Muscle layer of duodenum (tissue), 2 donors: ENCODE results near the gene ENO1.

Experiments used
- H3K27ac ChIP-seq: one replicate; pipeline ENCODE4 v1.7.0; 2013; ENCODE audit warnings: mild to moderate bottlenecking, low read length
- H3K27me3 ChIP-seq: one replicate; pipeline ENCODE4 v1.7.0; 2013; ENCODE audit warnings: low read depth, mild to moderate bottlenecking, control low read depth, low read length
- H3K36me3 ChIP-seq, 2 donors: one replicate each; pipeline ENCODE4 v1.7.0; 2013; ENCODE audit warnings: low read length in 2 of 2, control low read depth in 1 of 2, mild to moderate bottlenecking in 1 of 2; ENCODE audit not compliant: insufficient read depth in 2 of 2, control insufficient read depth in 1 of 2
- H3K4me1 ChIP-seq, 2 donors: one replicate each; pipeline ENCODE4 v1.7.0; 2013; ENCODE audit warnings: low read length in 2 of 2, mild to moderate bottlenecking in 2 of 2, control low read depth in 1 of 2, moderate library complexity in 1 of 2; ENCODE audit not compliant: insufficient read depth in 2 of 2, control insufficient read depth in 1 of 2
- H3K4me3 ChIP-seq, 2 donors: one replicate each; pipeline ENCODE4 v1.7.0; 2013; ENCODE audit warnings: low read length in 2 of 2, low read depth in 1 of 2, mild to moderate bottlenecking in 1 of 2
- H3K9me3 ChIP-seq, 2 donors: one replicate each; pipeline ENCODE4 v1.7.0; 2013; ENCODE audit warnings: low read length in 2 of 2, control low read depth in 1 of 2, mild to moderate bottlenecking in 1 of 2; ENCODE audit not compliant: control insufficient read depth in 1 of 2
- donor health status: healthy.

The ENO1 gene

DNA sequence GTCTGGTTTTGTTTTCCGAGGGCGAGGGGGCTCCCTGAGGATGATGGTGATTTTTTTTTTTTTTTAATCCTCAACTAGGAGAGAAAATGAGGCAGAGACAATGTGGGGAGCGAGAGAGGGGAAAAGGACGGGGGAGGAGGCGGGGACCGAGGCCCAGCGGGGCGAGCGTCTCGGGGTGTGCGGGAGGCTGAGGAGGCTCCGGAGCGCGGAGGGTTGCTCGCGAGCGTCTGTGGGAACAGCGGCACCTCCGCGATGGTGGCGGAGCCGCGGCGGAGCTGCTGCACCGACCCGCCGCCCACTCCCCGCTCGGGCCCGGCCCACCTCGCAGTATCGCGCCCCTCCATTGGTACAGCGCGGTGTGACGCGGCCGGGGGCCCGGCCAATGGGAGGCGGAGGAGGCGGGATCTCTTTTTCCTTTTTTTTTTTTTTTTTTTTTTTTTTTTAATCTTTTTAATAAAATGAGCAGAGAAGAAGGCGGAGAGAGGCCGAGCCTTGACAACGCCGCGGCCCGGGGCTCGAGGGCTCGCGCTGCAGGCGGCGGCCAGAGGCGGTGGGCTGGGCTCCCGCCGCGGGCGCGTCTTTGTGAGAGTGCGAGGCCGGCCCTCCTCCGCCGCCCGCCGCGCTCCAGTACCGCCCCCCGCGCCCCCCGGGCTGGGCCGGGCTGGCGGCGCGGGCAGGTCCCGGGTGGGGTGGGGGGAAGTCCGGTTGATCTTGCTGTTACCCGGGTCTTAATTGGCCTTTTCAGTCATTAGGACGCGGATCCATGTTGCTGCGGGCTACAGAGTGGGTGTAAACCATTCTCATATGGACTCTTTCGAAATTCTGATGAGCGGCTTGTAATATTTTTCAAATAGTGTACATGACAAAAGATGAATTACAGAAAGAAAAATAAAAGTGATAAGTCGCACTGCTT, 60.8 kb downstream of the ENO1 start, which contains the start of gene RERE:
TSS of gene RERE (minus strand) at position 229 of the 913 bp plus-strand sequence.
- H3K4me3 ChIP-seq, result peak within 1 kb of the TSS; percentile 87 to 88
- H3K9me3 ChIP-seq, result no peaks in the 10 kb centered on the region
- H3K36me3 ChIP-seq, result no peaks in the 10 kb centered on the region
- H3K27ac ChIP-seq, result peak within 1 kb of the TSS; percentile 97
- no peaks in the 10 kb centered on the region for H3K27me3 ChIP-seq
- H3K4me1 ChIP-seq, result peaks cover 17 to 30% of the 10 kb centered on the region in 2 donors

DNA sequence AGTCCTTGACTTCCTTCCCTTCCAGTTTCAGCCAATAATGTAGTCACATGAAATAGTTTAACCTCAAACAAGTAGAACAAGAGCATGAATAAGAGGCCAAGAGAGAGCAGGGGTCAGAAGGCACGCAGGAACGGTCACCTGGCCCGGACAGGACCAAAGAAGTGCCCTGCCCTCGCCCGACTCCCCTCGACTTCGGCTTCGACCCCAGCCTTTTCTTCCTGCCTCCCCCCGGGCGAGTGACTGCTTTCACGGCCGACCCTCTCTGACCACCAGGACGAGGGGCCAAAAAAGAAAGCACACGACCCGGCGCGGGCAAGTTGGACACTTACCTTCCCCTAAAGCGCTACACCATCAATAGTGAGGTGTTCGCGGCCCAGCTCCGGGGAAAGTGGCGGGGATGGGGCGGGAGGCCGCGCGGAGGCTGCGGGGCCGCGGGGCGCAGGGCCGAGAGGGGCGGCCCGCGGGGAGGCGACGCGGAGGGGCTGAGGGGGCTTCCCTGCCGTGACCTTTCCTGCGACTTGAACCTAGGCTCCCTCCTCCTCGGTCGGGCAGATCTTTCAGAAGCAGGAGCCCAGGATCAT, 61.6 kb downstream of the ENO1 start:
- peak overlapping the region; percentile 87 to 88 for H3K4me3 ChIP-seq
- no peaks in the 10 kb centered on the region for H3K9me3 ChIP-seq
- no peaks in the 10 kb centered on the region for H3K27me3 ChIP-seq
- H3K27ac ChIP-seq, result peak overlapping the region; percentile 97
- peaks cover 14 to 35% of the 10 kb centered on the region in 2 donors for H3K4me1 ChIP-seq
- no peaks in the 10 kb centered on the region for H3K36me3 ChIP-seq

DNA sequence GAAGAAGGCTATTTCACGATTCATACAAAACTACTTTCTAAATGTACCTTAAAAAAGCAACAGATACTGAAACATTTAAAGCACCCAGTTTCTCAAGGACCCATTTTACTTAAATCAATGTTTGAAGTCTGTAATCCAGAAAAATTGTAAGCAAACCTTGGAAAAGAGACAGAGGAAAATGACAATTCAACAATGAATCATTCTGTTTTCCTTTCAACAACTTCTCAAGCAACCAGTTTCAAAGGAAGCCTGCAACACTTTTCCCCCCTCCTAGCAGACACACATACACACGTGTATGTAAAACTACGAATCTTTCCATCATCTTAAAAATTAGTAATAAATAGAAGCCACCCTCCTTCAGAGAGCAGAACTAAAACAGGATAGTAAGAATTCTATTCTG, 62.2 kb downstream of the ENO1 start:
- Histone ChIP-seq H3K4me1 (peaks cover 14 to 42% of the 10 kb centered on the region in 2 donors), H3K36me3 (no peaks in the 10 kb centered on the region), H3K27me3 (no peaks in the 10 kb centered on the region), H3K27ac (peak overlapping the region; percentile 97), H3K4me3 (peak overlapping the region; percentile 87 to 88), H3K9me3 (no peaks in the 10 kb centered on the region)

DNA sequence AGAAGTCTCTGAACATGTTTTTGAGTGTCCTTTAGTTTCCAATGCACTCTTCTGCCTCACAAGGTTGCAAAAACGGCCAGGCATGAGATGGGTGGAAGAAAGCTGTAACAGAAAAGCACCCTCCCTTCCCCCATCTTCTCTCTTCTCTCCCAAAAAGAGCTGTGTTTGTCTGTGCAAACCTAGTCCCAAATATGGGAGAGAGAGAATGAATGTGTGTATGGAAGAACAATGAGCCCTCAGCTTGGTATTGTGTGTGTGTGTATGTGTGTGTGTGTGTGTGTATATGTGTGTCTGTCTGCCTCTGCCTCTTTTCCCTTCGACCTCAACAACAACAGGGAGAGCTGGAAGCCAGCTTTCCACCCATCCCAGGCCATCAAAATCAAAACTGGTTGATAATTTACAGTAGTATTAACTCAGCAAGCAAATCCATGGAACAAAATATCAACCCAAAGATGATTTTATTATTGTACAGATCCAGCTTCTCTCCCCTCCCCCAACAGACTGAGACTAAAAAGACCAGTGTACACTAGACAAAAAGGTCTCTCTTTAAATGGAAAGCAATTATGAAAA, 62.8 kb downstream of the ENO1 start:
- peak overlapping the region; percentile 97 for H3K27ac ChIP-seq
- H3K4me1 ChIP-seq, result peaks cover 14 to 45% of the 10 kb centered on the region in 2 donors
- no peaks in the 10 kb centered on the region for H3K27me3 ChIP-seq
- H3K9me3 ChIP-seq, result no peaks in the 10 kb centered on the region
- peak overlapping the region; percentile 87 to 88 for H3K4me3 ChIP-seq
- no peaks in the 10 kb centered on the region for H3K36me3 ChIP-seq

DNA sequence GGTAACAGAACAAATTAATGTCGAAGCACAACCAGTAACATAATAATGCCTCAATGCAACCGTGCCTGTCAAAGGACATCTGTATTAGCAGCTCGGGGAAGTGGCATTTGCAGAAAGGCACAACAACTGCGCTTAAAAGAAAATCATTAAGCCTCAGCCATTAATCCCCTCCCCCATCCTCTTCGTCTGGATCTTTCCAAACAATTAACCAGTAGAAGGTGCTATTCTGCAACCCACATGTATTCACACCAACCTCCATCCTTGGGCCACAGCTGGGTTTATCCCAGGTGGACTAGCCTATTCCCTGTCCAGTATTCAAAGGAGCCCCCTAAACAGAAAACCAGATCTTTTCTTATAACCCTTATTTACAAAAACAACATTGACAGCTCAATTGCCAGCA, 63.6 kb downstream of the ENO1 start:
- Histone ChIP-seq H3K27ac (peak overlapping the region; percentile 97), H3K4me1 (peaks cover 14 to 45% of the 10 kb centered on the region in 2 donors), H3K9me3 (no peaks in the 10 kb centered on the region), H3K4me3 (peak overlapping the region in 1 of 2 donors; percentile 2), H3K27me3 (no peaks in the 10 kb centered on the region), H3K36me3 (no peaks in the 10 kb centered on the region)

DNA sequence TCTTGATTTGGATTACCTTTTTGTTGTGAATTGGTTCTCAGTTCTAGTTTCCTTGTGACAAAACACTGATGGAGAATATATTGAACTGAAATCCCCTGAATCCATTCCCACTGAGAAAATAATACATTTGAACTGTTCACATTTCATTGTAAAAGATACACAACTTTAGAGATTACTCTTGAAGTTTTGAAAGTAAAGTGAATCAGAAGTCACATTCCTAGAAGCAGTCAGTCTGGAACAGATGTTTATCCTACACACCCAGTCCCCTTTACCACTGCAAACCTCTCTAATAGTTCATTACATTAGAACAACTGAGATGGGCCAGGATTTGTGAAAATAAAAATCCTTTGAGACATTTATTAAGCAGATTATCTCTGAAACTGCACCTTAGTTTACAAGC, 64.5 kb downstream of the ENO1 start:
- Histone ChIP-seq H3K4me3 (no peak overlapping the region), H3K27me3 (no peaks in the 10 kb centered on the region), H3K36me3 (no peaks in the 10 kb centered on the region), H3K27ac (peak overlapping the region; percentile 97), H3K9me3 (no peaks in the 10 kb centered on the region), H3K4me1 (peaks cover 14 to 45% of the 10 kb centered on the region in 2 donors)

DNA sequence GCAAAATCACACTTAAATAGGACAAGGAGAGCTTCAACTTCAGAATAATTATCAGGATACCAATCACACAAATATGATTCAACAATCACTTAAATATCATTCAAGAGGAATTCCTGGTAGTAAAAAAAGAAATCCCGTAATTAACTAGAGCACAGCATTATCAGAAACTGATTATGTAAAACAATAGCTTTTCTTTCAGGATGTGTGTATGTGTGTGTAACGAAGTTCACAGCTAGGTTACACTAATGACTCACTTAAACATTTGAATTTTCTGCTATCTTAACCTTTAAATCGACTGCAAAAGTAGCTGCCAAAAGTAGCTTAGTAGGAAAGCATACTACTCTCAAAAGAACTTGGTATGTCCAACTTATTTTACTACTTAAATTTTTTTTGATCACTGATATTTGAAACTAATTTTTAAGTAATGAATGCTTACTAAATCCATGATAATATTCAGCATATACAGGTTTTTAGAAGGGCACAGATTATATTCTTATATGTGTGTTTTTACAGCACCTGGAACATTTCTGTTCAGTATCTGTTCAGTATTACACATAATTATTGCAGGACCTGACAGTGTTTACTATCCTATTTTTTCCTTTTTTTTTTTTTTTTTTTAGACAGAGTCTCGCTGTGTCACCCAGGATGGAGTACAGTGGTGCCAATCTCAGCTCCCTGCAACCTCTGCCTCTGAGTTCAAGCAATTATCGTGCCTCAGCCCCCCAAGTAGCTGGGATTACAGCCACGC, 65.3 kb downstream of the ENO1 start:
- H3K27me3 ChIP-seq, result no peaks in the 10 kb centered on the region
- H3K9me3 ChIP-seq, result no peaks in the 10 kb centered on the region
- peaks cover 11 to 45% of the 10 kb centered on the region in 2 donors for H3K4me1 ChIP-seq
- no peaks in the 10 kb centered on the region for H3K36me3 ChIP-seq
- H3K27ac ChIP-seq, result peak overlapping the region; percentile 35
- no peak overlapping the region for H3K4me3 ChIP-seq

DNA sequence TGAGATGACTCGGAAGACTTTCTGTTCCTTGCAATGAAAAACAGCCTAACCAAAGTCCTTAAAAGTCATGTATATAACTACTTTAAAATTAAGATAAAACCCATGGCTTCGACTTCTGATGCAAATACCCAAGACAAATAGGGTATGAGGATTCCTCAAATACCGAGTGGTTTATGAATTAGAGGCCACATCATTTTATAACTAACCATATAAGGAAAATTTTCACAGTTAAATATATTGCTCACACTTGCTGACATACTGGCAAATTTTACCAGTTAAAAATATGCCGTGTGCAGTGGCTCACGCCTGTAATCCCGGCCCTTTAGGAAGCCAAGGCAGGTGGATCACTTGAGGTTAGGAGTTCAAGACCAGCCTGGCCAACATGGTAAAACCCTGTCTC, 66.4 kb downstream of the ENO1 start:
- no peaks in the 10 kb centered on the region for H3K9me3 ChIP-seq
- no peak overlapping the region for H3K27ac ChIP-seq
- H3K36me3 ChIP-seq, result no peaks in the 10 kb centered on the region
- peaks cover 11 to 51% of the 10 kb centered on the region in 2 donors for H3K4me1 ChIP-seq
- no peak overlapping the region for H3K4me3 ChIP-seq
- H3K27me3 ChIP-seq, result no peaks in the 10 kb centered on the region
